H9 (cell line): ENCODE measurements around the gene SMCO4. TPM values are rescaled to one million over a fixed set of nuclear protein-coding genes. Genes with fewer than 3 reads are reported as not detected.
A peak's percentile ranks its signal among the peaks of the same experiment; 100 is the strongest.

Experiments
- DNase-seq: peaks from one replicate; pipeline ENCODE4 v3.0.0-alpha.2; 2017
- H2AFZ ChIP-seq: one replicate; pipeline ENCODE4 v1.6.1; 2013; ENCODE audit warnings: mild to moderate bottlenecking, low read length, control low read depth, moderate library complexity
- H2AK5ac ChIP-seq: 2 replicates; pipeline ENCODE4 v1.6.1; 2013; ENCODE audit warnings: low read length, control low read depth, mixed read lengths; ENCODE audit not compliant: insufficient read length
- H2BK120ac ChIP-seq: one replicate; pipeline ENCODE4 v1.6.1; 2013; ENCODE audit warnings: low read depth, mild to moderate bottlenecking, low read length, control low read depth, inconsistent platforms; ENCODE audit not compliant: poor library complexity, severe bottlenecking
- H2BK12ac ChIP-seq: 2 replicates; pipeline ENCODE4 v1.6.1; 2013; ENCODE audit warnings: low read length, control low read depth, mixed read lengths, low read depth; ENCODE audit not compliant: insufficient read length
- H2BK15ac ChIP-seq: 2 replicates; pipeline ENCODE4 v1.6.1; 2013; ENCODE audit warnings: low read depth, low read length, control low read depth
- H2BK20ac ChIP-seq: one replicate; pipeline ENCODE4 v1.6.1; 2013; ENCODE audit warnings: low read depth, mild to moderate bottlenecking, low read length, control low read depth, inconsistent platforms; ENCODE audit not compliant: poor library complexity, severe bottlenecking
- H2BK5ac ChIP-seq: 2 replicates; pipeline ENCODE4 v1.6.1; 2013; ENCODE audit warnings: low read length, control low read depth, mixed read lengths; ENCODE audit not compliant: insufficient read length
- H3K14ac ChIP-seq: 2 replicates; pipeline ENCODE4 v1.6.1; 2013; ENCODE audit warnings: low read length, control low read depth; ENCODE audit not compliant: insufficient read depth
- H3K18ac ChIP-seq: 2 replicates; pipeline ENCODE4 v1.6.1; 2013; ENCODE audit warnings: low read depth, mild to moderate bottlenecking, mixed read lengths, low read length, control low read depth; ENCODE audit not compliant: insufficient read length
- H3K23ac ChIP-seq: 2 replicates; pipeline ENCODE4 v1.6.1; 2013; ENCODE audit warnings: low read length, control low read depth, mixed read lengths, low read depth; ENCODE audit not compliant: insufficient read length
- H3K23me2 ChIP-seq: 2 replicates; pipeline ENCODE4 v1.6.1; 2013; ENCODE audit warnings: low read depth, mild to moderate bottlenecking, mixed read lengths, low read length, control low read depth; ENCODE audit not compliant: insufficient read length, poor library complexity, severe bottlenecking
- H3K27ac ChIP-seq: 2 replicates; pipeline ENCODE4 v1.5.1; 2013; ENCODE audit warnings: low read length, control low read depth, mixed read lengths, low read depth; ENCODE audit not compliant: insufficient read length
- H3K27me3 ChIP-seq: 2 replicates; pipeline ENCODE4 v1.6.1; 2013; ENCODE audit warnings: low read length, control low read depth, inconsistent platforms; ENCODE audit not compliant: insufficient read depth
- H3K4ac ChIP-seq: 2 replicates; pipeline ENCODE4 v1.6.1; 2013; ENCODE audit warnings: low read depth, mild to moderate bottlenecking, control low read depth, inconsistent platforms, low read length, moderate library complexity
- H3K4me1 ChIP-seq: 2 replicates; pipeline ENCODE4 v1.6.1; 2013; ENCODE audit warnings: low read length, control low read depth, inconsistent platforms; ENCODE audit not compliant: insufficient read depth
- H3K4me2 ChIP-seq: 2 replicates; pipeline ENCODE4 v1.6.1; 2013; ENCODE audit warnings: low read length, control low read depth, mixed read lengths; ENCODE audit not compliant: insufficient read length, insufficient read depth
- H3K56ac ChIP-seq: 2 replicates; pipeline ENCODE4 v1.6.1; 2013; ENCODE audit warnings: low read depth, mild to moderate bottlenecking, mixed read lengths, low read length, control low read depth; ENCODE audit not compliant: insufficient read length
- H3K79me1 ChIP-seq: 2 replicates; pipeline ENCODE4 v1.6.1; 2013; ENCODE audit warnings: low read depth, mild to moderate bottlenecking, moderate library complexity, low read length, control low read depth, inconsistent platforms; ENCODE audit not compliant: insufficient read depth, poor library complexity, severe bottlenecking
- H3K79me2 ChIP-seq: 2 replicates; pipeline ENCODE4 v1.6.1; 2013; ENCODE audit warnings: low read length, control low read depth, inconsistent platforms; ENCODE audit not compliant: insufficient read depth
- H3K9ac ChIP-seq: 2 replicates; pipeline ENCODE4 v1.6.1; 2013; ENCODE audit warnings: low read length, control low read depth, mixed read lengths; ENCODE audit not compliant: insufficient read length; ENCODE audit errors: extremely low read depth
- H3K9me3 ChIP-seq: one replicate; pipeline ENCODE4 v1.6.1; 2013; ENCODE audit warnings: low read depth, low read length, inconsistent platforms; ENCODE audit not compliant: control insufficient read depth
- H3T11ph ChIP-seq: one replicate; pipeline ENCODE4 v1.6.1; 2013; ENCODE audit warnings: mild to moderate bottlenecking, low read length, control low read depth, inconsistent platforms
- H4K20me1 ChIP-seq: one replicate; pipeline ENCODE4 v1.6.1; 2013; ENCODE audit not compliant: control insufficient read depth, insufficient read length, insufficient read depth
- H4K5ac ChIP-seq: 2 replicates; pipeline ENCODE4 v1.6.1; 2013; ENCODE audit warnings: low read depth, mild to moderate bottlenecking, mixed read lengths, low read length, control low read depth; ENCODE audit not compliant: insufficient read length
- H4K8ac ChIP-seq: replicated peaks from 2 replicates; pipeline ENCODE4 v1.6.1; 2013; ENCODE audit warnings: low read length, control low read depth, mixed read lengths, low read depth; ENCODE audit not compliant: insufficient read length
- H4K91ac ChIP-seq: 2 replicates; pipeline ENCODE4 v1.6.1; 2013; ENCODE audit warnings: low read depth, mild to moderate bottlenecking, moderate library complexity, mixed read lengths, low read length, control low read depth; ENCODE audit not compliant: insufficient read length
- H3K27ac Mint-ChIP-seq, 3 experiments: 2 replicates in 2 of 3; 3 replicates in 1 of 3; pipeline ENCODE4 v1.8.0; 2020 to 2021; ENCODE audit warnings: mixed read lengths in 3 of 3, mild to moderate bottlenecking in 1 of 3, moderate library complexity in 1 of 3
- H3K27me3 Mint-ChIP-seq: 2 replicates; pipeline ENCODE4 v1.8.0; 2021; ENCODE audit warnings: low read depth, mild to moderate bottlenecking, moderate library complexity, mixed read lengths
- H3K36me3 Mint-ChIP-seq, 3 experiments: 2 replicates in 2 of 3; 3 replicates in 1 of 3; pipeline ENCODE4 v1.8.0; 2020 to 2021; ENCODE audit warnings: low read depth in 3 of 3, mixed read lengths in 3 of 3; ENCODE audit not compliant: insufficient read depth in 1 of 3
- H3K4me1 Mint-ChIP-seq, 2 experiments: 2 replicates each; pipeline ENCODE4 v1.8.0; 2020; ENCODE audit warnings: mixed read lengths in 2 of 2
- H3K4me3 Mint-ChIP-seq, 2 experiments: 2 replicates in 1 of 2; 3 replicates in 1 of 2; pipeline ENCODE4 v1.8.0; 2020 to 2021; ENCODE audit warnings: mild to moderate bottlenecking in 2 of 2, mixed read lengths in 2 of 2, moderate library complexity in 1 of 2
- H3K9me3 Mint-ChIP-seq, 2 experiments: 2 replicates in 1 of 2; 3 replicates in 1 of 2; pipeline ENCODE4 v1.8.0; 2020; ENCODE audit warnings: mild to moderate bottlenecking in 2 of 2, mixed read lengths in 2 of 2, moderate library complexity in 1 of 2
- CTCF ChIP-seq: fragments of 200-600 bp; sonication (generic); conservative IDR thresholded peaks from 3 replicates; pipeline ENCODE4 v1.8.0; 2021; ENCODE audit warnings: antibody characterized with exemption, mild to moderate bottlenecking
- WGBS: extraction: QIAGEN DNeasy Blood & Tissue Kit; methylation state at CpG from one replicate; pipeline ENCODE4 v1.1.7; 2013; ENCODE audit warnings: missing lambda C conversion rate, low lambda C conversion rate, mixed read lengths; ENCODE audit not compliant: insufficient read length; ENCODE audit errors: extremely low coverage; 5-methylcytosine and 5-hydroxymethylcytosine counted together
- total RNA-seq: library from RNA; stranded (reverse); gene quantifications from 2 replicates; pipeline ENCODE4 v1.2.1, GENCODE V29; 2021

SMCO4 gene
- total RNA-seq, 1 experiment from 2014 or later, result 35.6 TPM

GRCh38 chr11:93524858-93525257, 18.3 kb downstream of the SMCO4 start:
- no peak for TF ChIP-seq CTCF
- Histone ChIP-seq H3K23me2 (no peaks in the 10 kb centered on the region), H2BK12ac (no peak overlapping the region), H3K27ac (no peak overlapping the region), H3K14ac (no peak overlapping the region), H3T11ph (no peak overlapping the region), H4K8ac (no peak overlapping the region), H2BK5ac (no peak overlapping the region), H3K4me2 (no peak overlapping the region), H3K9ac (no peak overlapping the region), H3K4me1 (peaks cover 14% of the 10 kb centered on the region), H3K27me3 (no peaks in the 10 kb centered on the region), H3K23ac (no peak overlapping the region), H3K4ac (no peak overlapping the region), H2AK5ac (no peak overlapping the region), H2AFZ (no peak overlapping the region), H2BK120ac (no peak overlapping the region), H4K91ac (no peak overlapping the region), H4K20me1 (peaks cover 3% of the 10 kb centered on the region), H3K18ac (no peak overlapping the region), H2BK15ac (no peak overlapping the region), H3K9me3 (no peaks in the 10 kb centered on the region), H2BK20ac (no peak overlapping the region), H3K56ac (no peak overlapping the region), H4K5ac (no peak overlapping the region), H3K79me1 (peaks cover 9% of the 10 kb centered on the region), H3K79me2 (peaks cover 2% of the 10 kb centered on the region; the same call in 1 of the 2 replicates)
- Mint-ChIP-seq H3K4me3 (no peak overlapping the region), H3K27ac (0 out of 7 replicates have a peak overlapping the region, but pooled peaks of 1 of the 3 experiments have one; percentile 11), H3K27me3 (no peaks in the 10 kb centered on the region), H3K36me3 (peaks cover 0 to 3% (median 0%) of the 10 kb centered on the region in 3 experiments; a peak in 3 of 7 replicates), H3K4me1 (peaks cover 53 to 56% of the 10 kb centered on the region in 2 experiments), H3K9me3 (no peaks in the 10 kb centered on the region)
- DNase-seq, result no peak
- WGBS, result no CpG with 5 or more reads among the region's 2 CpGs
